GM10847 (cell line): ENCODE measurements around the gene AKAP13.

Experiments
- POLR2A ChIP-seq: IDR thresholded peaks from 2 replicates; pipeline ENCODE4 v1.6.1; 2011; ENCODE audit not compliant: insufficient read length; ENCODE audit errors: extremely low read depth

The AKAP13 gene

DNA sequence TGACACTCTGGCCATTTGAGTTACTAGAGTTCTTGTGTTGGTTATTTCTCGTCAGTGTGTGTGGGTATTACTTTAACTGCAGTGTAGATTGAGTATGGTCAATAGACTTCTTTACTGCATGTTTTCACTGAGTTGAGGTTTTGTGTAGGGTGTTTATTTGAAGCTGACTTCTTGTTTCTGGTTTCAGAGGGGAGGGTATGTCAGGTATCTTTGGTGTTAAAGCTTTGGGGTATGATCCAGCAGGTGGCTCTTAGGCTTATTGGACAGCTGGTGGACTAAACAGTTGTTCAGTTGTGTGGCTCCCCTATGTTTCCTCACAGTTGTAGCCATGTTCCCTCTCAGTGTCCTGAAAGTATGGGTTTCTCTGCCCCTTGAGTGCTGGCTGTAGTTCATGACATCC, 72.0 kb downstream of the AKAP13 start:
- no peak for TF ChIP-seq POLR2A

DNA sequence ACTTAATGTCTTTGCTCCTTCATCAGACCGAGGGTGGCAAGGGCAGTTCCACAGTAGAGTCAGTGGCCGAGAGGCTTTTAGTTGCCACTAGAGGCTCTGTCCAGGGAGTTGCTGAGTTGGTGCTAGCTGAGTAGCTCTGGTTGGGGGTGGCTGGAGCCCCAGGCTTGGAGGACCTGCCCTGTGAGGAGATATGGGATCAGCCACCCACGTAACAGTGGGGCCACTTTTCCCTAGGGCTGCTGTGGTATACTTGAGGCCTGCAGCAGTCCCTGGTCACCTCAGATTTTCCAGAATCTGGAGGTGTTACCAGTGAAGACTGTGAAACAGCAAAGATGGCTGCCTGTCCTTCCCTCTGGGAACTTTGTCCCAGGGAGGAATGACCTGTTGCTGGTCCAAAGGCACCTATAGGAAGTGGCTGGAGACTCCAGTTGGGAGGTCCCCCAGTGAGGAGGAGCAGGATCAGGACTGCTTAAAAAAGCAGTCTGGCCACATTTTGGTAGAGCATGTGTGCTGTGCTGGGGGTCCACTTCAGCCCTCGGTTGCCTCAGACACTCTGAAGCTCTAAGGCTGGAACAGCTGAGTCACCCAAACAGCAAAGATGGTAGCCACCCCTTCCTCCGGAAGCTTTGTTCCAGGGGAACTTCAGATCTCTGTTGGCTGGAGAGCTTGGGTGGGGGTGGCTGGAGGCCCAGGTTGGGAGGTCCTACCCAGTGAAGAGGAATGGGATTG, 72.9 kb downstream of the AKAP13 start:
- TF ChIP-seq POLR2A, result no peak

DNA sequence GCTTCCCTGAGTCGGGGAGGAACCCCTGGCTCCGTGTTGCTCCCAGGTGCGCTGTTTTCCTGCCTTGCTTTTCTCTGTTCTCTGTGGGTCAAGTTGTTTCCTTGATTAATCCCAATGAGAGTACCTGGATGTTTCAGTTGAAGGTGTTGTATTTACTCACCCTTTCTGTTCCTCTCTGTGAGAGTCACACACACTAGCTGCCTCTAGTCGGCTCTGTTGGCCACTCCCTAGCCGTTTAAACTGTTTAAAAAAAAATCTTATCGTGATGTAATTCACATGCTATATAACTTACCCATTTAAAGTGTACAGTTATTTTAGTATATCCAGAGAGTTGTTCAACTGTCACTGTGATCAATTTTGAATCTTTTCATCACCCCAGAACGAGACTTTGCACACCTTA, 74.0 kb downstream of the AKAP13 start:
- TF ChIP-seq POLR2A, result no peak

DNA sequence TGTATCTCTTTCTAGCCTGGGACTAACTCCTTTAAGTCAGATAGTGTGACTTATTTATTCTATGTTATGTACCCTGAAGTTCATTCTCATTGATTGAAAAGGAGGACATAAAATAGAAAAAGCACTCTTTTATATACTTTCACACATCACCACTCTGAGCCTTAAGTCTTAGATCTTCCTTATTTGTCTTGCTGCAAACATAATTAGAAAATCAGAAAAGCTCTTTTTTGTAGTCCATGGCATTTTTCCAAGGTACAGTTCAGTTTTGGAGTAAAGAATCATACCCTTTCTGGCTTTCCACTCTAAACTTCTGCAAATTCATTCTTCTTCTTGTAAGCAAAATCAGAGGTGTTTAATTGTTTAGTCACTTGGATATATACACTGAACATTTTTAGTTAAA, 75.5 kb downstream of the AKAP13 start:
- TF ChIP-seq POLR2A, result no peak

DNA sequence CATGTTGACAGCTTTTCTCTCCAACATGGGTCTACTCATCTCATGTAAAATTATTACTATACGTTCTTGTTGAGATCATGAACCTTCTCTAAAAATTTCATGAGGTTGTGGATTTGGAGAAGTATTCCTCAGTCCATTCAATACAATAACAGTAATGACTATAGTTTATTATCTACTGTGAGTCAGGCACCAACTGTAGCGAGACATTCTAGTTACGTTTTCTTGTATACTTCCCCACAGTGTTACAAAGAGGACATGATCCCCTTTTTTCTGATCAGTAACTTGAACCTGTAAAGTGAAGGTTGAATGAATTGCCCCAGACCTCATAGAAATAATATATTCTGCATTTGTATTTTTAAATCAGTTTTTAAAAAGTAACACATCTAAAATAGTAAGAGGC, 76.4 kb downstream of the AKAP13 start:
- no peak for TF ChIP-seq POLR2A

DNA sequence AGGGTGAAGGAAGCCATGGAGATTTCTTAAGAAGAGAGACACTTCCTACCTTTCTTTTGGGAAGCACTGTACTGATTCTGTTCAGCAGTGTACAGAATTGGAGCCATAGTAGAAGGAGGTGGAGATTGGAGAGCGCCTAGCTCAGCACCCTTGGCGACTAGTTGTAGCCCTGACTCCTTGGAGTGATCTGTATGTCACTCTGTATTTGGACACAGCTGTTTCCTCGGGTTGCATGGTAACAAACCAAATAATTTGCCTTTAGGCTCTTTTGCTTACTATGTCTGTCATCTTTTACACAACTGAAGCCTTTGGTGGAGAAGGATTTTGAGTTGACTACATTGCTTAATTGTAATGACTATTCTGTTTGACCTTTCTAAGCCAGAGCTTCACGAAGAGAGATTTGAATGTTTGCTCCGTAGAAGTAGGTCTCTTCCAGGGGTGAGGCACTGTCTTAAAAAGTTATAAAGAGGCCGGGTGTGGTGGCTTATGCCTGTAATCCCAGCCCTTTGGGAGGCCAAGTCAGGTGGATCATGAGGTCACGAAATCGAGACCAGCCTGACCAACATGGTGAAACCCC, 77.1 kb downstream of the AKAP13 start:
- TF ChIP-seq POLR2A, result no peak

DNA sequence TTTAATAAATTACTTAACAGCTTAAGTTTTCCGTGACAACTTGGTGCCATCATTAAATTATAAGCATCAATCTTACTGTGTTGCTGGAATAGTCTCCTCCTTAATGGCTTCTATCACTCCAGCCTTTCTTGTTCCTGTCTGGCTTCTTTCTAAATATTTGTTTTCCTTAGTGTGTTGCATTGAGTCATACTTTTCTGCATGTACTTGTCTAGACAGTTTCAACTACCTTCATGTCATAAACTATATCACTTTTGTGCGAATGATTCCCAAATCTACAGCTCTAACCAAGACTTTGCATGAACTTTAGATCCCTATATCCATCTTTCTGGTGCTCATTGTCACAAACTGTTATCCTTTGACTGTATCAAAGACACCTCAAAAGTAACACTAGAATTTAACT, 78.4 kb downstream of the AKAP13 start:
- TF ChIP-seq POLR2A, result no peak

DNA sequence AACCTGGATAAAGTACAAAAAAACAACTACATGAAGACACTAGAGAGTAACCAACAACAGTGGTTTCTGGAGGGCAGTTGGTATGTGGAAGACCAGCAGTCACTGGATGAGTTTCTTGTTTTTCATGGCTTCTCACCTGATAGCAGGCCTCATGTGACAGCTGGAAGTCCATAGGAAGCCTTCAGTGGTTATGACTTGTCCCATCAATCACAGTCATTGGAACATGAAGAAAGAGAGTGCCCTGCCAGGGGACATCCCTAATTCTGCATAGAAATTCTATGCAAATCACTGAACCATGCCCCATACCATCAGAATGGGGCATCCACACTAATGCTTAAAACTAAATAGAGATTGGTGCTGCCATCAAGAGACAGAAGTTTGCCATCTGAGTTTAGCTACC, 81.6 kb downstream of the AKAP13 start:
- TF ChIP-seq POLR2A, result no peak

DNA sequence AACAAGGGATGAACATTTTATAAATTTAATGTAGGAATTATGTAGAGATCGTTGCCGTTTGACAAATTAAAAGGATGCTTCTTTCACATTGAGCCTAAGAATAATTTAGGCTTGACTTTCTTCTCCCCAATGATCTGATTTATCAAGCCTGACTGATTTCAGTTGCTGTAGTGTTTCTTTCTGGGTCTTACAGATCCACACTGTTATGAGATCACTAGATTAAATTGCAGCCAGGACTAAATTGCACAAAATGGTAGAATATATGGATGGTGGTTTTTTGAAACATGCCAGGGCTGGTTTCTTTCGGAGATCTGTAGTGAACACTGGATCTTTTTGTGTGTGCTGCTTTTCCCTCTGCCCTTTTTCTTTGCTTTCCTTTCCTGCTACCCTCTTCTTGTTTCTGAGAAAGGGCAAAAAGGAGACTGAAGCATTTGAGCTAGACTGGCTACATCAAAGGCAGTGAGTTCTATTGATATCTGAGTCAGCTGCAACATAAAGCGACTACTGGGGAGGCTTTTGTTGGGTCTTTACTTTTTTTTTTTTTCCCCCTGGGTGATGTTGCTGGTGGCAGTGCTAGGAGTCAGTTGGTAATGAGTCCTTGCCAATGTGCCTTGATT, 83.0 kb downstream of the AKAP13 start:
- TF ChIP-seq POLR2A, result no peak

DNA sequence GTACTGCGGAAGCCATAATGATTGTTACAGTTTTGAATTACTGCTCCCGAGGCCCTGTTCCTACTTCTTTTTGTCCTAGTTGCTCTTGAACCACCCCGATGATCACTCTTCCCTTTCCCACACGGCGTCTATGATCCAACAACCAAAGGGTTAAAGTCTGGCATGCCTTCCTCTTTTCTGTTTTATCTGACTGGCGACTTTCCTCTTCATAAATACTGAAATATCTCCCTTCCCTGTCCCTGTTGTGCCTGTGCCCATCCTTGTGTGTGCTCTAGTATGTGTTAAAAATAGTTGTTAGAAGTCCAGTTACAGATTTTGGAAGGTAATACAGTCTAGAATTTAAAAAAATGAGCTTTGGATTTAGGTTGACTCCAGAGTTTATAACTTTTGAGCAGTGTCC, 83.6 kb downstream of the AKAP13 start:
- TF ChIP-seq POLR2A, result no peak

DNA sequence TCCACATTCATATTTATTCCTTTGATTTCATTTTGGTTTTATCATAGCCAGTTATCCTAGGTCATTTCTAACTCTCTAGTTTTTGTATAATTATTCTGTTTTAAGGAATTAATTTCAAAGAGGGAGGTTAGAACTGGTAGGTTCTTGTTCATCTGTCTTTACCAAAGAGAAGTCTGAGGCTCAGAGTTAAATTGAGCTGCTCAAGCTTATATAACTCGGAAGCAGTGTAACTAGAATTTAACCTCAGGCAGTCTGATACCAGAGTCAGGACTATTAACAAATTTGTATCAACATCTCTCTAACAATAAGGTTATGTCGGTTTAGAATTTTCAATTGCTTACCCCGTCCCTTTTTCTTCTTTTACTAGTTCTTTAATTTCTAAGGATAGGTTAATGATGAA, 84.1 kb downstream of the AKAP13 start:
- no peak for TF ChIP-seq POLR2A

DNA sequence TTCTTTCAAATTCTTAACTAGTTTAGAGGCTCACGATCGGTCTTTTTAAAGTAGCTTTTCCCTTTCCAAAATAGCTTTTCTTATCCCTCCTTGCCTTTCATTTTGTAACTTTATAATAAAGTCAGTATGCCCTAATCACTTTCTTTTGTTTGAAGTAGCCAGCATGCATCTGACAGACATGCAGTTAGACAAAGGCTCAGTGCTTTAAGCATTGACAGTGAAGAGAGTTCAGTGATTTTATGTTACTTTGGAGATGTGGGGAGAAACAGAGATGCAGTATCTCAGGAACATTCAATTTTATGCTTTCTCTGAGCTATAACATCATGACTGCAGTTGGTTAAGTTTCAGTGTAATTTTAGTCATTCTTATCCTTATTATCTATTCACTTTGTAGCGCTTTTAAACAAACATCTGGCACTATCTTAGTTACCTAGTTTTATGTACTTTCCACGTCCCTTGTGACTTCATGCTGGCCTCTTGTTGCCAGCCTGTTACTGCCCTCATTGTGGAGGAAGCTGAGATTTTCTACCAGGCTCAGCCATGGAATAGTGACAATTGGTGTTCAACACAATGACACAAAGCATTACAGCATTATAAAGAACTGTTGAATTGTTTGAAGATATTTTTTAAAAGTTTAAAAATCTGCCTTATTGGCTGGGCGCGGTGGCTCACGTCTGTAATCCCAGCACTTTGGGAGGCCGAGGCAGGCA, 90.3 kb downstream of the AKAP13 start:
- TF ChIP-seq POLR2A, result no peak

DNA sequence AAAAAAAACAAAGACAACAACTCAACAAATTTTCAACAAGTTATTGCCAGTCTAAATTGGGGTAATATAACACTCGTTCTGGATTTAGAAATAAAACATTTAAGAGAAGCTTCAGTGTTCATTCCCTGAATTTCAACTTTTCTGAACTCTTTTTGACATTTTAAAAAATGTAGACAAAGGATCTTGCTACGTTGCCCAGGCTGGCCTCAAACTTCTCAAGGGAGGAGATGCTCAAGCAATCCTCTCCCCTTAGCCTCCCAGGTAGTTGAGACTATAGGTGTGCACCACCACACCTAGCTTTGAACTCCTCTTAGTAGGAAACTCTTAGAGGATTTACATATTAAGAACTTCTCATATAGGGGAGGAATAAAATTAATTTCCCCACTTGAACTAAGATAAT, 91.9 kb downstream of the AKAP13 start:
- no peak for TF ChIP-seq POLR2A

DNA sequence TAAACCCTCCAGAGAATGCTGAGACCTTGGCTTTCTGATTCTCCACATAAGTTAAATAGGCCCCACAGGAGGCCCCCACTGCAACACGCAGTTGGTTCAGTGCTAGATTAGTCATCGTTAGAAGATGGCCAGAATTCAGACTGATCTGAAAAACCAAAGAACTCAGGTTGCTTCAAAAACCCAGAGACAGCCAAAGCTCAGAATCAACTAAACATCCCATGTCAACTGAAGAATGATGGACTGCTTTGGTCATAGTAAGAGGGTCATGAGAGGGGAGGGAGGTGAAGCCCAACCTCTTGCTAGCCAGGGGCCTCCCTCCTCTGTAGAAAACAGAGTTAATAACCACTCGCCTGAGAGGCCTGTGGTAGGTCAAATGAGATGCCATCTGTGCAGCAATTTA, 93.1 kb downstream of the AKAP13 start:
- TF ChIP-seq POLR2A, result no peak

DNA sequence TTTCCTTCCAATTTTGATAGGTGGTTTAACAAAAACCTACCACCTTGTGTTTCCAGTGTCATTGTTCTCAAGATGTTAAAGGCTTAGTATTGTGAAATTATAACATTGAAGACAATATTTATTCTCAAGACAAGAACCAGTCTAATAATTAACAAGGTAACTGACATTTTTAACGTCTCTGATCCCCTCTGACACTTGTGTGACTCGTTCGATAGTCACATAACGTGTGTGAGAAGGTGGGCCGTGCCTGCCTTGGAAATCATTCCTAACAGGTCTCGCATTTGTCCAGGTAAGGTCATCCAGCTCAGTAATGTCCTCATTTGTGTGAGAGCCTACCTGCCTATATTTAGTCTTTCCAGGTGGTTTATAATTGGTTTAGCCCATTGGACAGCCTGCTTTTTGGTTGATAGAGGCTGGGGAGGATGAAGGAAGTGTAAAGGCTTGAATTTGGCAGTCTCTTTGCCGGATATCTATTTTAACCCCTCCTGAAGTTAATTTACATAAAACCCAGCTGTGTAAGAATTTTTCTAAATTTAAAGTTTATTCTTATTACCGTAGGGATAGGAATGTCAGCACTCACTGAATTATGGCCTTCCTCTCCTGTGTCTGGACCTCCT, 94.4 kb downstream of the AKAP13 start:
- TF ChIP-seq POLR2A, result no peak

DNA sequence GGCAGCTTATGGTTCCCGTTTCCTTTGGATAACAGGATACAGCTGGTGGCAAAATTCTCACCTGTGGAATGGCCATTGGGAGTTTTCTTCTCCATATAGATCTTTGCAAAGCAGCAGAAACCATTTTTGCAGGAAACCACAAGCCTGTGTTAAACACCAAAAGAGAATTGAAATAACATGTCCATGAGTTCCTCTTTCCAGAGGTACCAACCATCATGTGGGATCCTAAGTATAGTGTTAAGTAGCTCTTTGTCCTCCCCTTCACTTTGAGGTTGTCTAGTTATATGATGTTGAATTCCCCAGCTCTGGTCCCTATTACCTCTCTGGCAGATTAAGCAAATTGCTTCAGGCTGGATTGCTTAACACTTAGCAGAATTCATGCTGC, 94.9 kb downstream of the AKAP13 start:
- no peak for TF ChIP-seq POLR2A
